A673 (cell line): ENCODE results near the gene CTU1. TPM values are rescaled to one million over a fixed set of nuclear protein-coding genes. Genes with fewer than 3 reads are reported as not detected.

Experiments used
- BruUV-seq: library from RNA; stranded (reverse); fragments of 400-500 nt; replicated peaks from 2 replicates; lab custom pipeline; 2021; lab: Mats Ljungman, UMichigan
- CTCF ChIA-PET: fragments of 300-600 bp; sonication (Branson Sonifier 250); formaldehyde crosslinking; loops from one replicate; lab custom pipeline; 2022; ENCODE audit warnings: antibody characterized with exemption; lab: Charles Lee
- POLR2A ChIA-PET: fragments of 300-600 bp; sonication (Branson Sonifier 250); formaldehyde crosslinking; loops from one replicate; lab custom pipeline; 2022; ENCODE audit warnings: antibody characterized with exemption; ENCODE audit not compliant: low non-redundant PET; lab: Charles Lee
- DNase-seq: peaks from one replicate; pipeline ENCODE4 v3.0.0-alpha.2; 2015; ENCODE audit warnings: low spot score
- H3K27ac ChIP-seq: fragments of 200-600 bp; sonication (generic); 2 replicates; pipeline ENCODE4 v1.5.1; 2016; ENCODE audit warnings: mixed run types, low read depth, mild to moderate bottlenecking, mixed read lengths, antibody characterized with exemption, low read length; ENCODE audit not compliant: poor library complexity, severe bottlenecking
- H3K27me3 ChIP-seq: fragments of 200-600 bp; sonication (generic); replicated peaks from 2 replicates; pipeline ENCODE4 v1.6.1; 2017; ENCODE audit warnings: mixed run types, low read depth, mild to moderate bottlenecking, mixed read lengths, antibody characterized with exemption, low read length; ENCODE audit not compliant: insufficient read depth, poor library complexity
- H3K36me3 ChIP-seq: fragments of 200-600 bp; sonication (generic); 2 replicates; pipeline ENCODE4 v1.6.1; 2016; ENCODE audit warnings: mixed run types, mild to moderate bottlenecking, mixed read lengths, antibody characterized with exemption, low read length; ENCODE audit not compliant: insufficient read depth, poor library complexity, severe bottlenecking
- H3K4me1 ChIP-seq: fragments of 200-600 bp; sonication (generic); 2 replicates; pipeline ENCODE4 v1.6.1; 2017; ENCODE audit warnings: mixed run types, mild to moderate bottlenecking, mixed read lengths, antibody characterized with exemption, low read length; ENCODE audit not compliant: insufficient read depth, poor library complexity, severe bottlenecking
- H3K4me3 ChIP-seq: fragments of 200-600 bp; sonication (generic); 2 replicates; pipeline ENCODE4 v1.5.1; 2016; ENCODE audit warnings: low read depth, mixed run types, mild to moderate bottlenecking, mixed read lengths, low read length; ENCODE audit not compliant: poor library complexity, severe bottlenecking
- H3K9me3 ChIP-seq: fragments of 200-600 bp; sonication (generic); 2 replicates; pipeline ENCODE4 v1.6.1; 2016; ENCODE audit warnings: mixed run types, low read depth, mild to moderate bottlenecking, mixed read lengths, antibody characterized with exemption, low read length; ENCODE audit not compliant: poor library complexity, severe bottlenecking
- EZH2 ChIP-seq: fragments of 200-600 bp; sonication (generic); IDR thresholded peaks from 2 replicates; pipeline ENCODE4 v1.6.1; 2017; ENCODE audit warnings: borderline replicate concordance, low read depth, mild to moderate bottlenecking, mixed read lengths, antibody characterized with exemption, low read length; ENCODE audit not compliant: poor library complexity, severe bottlenecking
- intact Hi-C: fragments of 100-400 bp; cut with micrococcal nuclease; formaldehyde crosslinking; loops from one replicate; pipeline ENCODE4 v1.10.0; 2022; ENCODE audit not compliant: unreplicated experiment
- total RNA-seq: library from RNA; stranded (reverse); gene quantifications from 2 replicates; pipeline ENCODE4 v1.2.3, GENCODE V29; 2021
- TF ChIP-seq, protein P1 (sequence below): fragments of 300-800, 200-600 bp; sonication (generic); conservative IDR thresholded peaks from 2 replicates; pipeline ENCODE4 v1.5.1; 2017; ENCODE audit warnings: low read depth, mild to moderate bottlenecking, antibody characterized with exemption, low read length, moderate library complexity, mixed read lengths

Gene CTU1
- total RNA-seq, 1 experiment from 2014 or later, result 13.4 TPM

DNA sequence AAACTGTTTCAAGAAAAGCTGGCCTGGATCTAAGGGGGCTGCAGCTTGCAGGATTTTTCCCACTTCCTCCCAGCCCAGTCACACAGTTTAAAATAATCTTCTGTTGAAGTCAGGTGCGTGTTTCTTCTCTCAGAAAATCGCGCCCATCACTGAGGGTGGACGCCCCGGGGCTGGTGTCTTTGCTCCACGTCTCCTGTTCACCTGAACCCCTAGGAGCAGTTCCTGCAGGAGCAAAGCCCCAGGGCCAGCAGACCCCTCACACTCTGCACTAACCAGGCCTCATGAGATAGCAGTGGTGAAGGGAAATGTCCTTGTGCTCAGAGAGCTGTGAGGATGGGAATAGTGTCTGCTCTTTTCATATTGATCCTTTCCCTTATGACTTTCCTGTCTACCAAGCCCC, 33.0 kb upstream of the CTU1 start:
- TF ChIP-seq EZH2, result no peak
- TF ChIP-seq, protein P1, sequence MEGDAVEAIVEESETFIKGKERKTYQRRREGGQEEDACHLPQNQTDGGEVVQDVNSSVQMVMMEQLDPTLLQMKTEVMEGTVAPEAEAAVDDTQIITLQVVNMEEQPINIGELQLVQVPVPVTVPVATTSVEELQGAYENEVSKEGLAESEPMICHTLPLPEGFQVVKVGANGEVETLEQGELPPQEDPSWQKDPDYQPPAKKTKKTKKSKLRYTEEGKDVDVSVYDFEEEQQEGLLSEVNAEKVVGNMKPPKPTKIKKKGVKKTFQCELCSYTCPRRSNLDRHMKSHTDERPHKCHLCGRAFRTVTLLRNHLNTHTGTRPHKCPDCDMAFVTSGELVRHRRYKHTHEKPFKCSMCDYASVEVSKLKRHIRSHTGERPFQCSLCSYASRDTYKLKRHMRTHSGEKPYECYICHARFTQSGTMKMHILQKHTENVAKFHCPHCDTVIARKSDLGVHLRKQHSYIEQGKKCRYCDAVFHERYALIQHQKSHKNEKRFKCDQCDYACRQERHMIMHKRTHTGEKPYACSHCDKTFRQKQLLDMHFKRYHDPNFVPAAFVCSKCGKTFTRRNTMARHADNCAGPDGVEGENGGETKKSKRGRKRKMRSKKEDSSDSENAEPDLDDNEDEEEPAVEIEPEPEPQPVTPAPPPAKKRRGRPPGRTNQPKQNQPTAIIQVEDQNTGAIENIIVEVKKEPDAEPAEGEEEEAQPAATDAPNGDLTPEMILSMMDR, result no peak
- no peak for DNase-seq
- H3K27ac ChIP-seq, result no peak overlapping the region
- BruUV-seq, result no TSS peak
- H3K4me1 ChIP-seq, result no peaks in the 10 kb centered on the region
- H3K9me3 ChIP-seq, result no peaks in the 10 kb centered on the region
- intact Hi-C loops, result no loop called here
- POLR2A ChIA-PET, result no interaction called here
- H3K36me3 ChIP-seq, result no peaks in the 10 kb centered on the region
- H3K27me3 ChIP-seq, result peaks cover 35% of the 10 kb centered on the region
- CTCF ChIA-PET, result no interaction called here
- no peak overlapping the region for H3K4me3 ChIP-seq

GRCh38 chr19:51140441-51140840, 32.2 kb upstream of the CTU1 start:
- POLR2A ChIA-PET, result no interaction called here
- Histone ChIP-seq H3K4me3 (no peak overlapping the region), H3K4me1 (no peaks in the 10 kb centered on the region), H3K36me3 (no peaks in the 10 kb centered on the region), H3K27me3 (peaks cover 40% of the 10 kb centered on the region), H3K9me3 (no peaks in the 10 kb centered on the region), H3K27ac (no peak overlapping the region)
- no peak for DNase-seq
- intact Hi-C loops, result no loop called here
- no TSS peak for BruUV-seq
- CTCF ChIA-PET, result no interaction called here
- TF ChIP-seq, protein P1, result no peak
- no peak for TF ChIP-seq EZH2

GRCh38 chr19:51139299-51140014, 31.2 kb upstream of the CTU1 start:
- no peaks in the 10 kb centered on the region for H3K36me3 ChIP-seq
- DNase-seq, result no peak
- POLR2A ChIA-PET, result no interaction called here
- H3K4me3 ChIP-seq, result no peak overlapping the region
- no peaks in the 10 kb centered on the region for H3K4me1 ChIP-seq
- intact Hi-C loops, result no loop called here
- no peak overlapping the region for H3K27ac ChIP-seq
- H3K27me3 ChIP-seq, result peaks cover 40% of the 10 kb centered on the region
- no peak for TF ChIP-seq EZH2
- TF ChIP-seq, protein P1, result no peak
- BruUV-seq, result no TSS peak
- H3K9me3 ChIP-seq, result peaks cover 6% of the 10 kb centered on the region
- CTCF ChIA-PET, result interaction anchor here (0.7 kb wide), 1 partner anchor 29 kb away, joined by 3 read pairs; no protein-coding TSS in a partner anchor
